A204.1 (cell line): ENCODE measurements around the gene BID.

Experiments used
- FAIRE-seq: peaks from 2 replicates; lab custom pipeline; 2012; peaks lifted over from hg19 to GRCh38; lab: Jason Lieb, UNC

BID gene

DNA sequence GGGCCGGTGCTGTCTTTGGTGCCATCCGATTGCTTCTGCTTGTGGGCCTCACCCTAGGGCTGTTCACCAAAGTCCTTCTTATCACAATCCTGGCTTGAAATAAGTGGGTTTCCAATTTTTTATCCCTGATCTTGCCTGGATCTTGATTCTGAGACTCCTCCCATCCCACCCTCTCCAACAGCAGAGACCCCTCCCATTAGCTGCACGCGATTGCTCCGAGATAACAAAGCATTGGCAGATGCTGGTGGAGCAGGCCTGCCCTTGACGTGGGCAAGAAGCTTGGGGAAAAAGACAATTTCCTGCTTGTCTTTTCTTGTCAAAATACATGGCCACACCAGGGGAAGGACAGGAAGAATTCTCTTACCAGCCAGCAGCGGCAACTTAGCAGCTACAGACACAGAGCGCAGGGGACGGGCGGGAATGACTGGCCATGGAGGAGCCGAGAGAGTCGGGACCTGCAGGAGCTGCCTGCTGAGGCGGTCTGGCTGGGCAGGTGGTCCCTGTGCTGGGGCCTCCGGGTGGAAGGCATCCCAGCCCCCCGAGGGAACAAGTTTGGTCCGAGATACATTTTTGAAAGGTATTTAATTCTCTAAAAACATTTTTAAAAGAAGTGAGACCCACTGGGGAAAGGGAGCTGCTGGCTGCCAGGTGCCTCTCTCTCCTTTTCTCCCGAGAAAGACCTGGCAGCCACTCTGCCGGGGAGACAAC, 9.7 kb upstream of the BID start:
- no peak for FAIRE-seq

GRCh38 chr22:17783312-17783711, 9.0 kb upstream of the BID start:
- FAIRE-seq: no peak

DNA sequence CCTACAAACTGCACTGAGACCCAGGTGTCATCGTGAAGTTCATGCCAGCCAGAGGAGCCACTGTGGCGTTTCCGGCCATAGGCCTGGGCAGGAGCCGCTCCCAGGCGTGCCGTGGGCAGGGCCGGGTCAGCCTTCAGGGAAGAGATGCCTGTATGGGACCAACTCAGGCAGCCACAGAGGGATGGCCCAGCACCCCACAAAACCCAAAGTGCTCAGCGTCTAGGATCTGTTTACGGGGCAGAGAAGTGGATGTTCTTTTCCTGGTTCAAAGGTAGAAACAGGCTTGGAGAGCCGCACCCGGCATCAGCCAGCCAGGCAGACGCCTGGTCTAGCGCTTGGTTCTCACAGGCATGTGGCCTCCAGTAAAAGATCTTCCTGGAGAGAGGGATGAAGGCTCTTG, 8.4 kb upstream of the BID start:
- no peak for FAIRE-seq

DNA sequence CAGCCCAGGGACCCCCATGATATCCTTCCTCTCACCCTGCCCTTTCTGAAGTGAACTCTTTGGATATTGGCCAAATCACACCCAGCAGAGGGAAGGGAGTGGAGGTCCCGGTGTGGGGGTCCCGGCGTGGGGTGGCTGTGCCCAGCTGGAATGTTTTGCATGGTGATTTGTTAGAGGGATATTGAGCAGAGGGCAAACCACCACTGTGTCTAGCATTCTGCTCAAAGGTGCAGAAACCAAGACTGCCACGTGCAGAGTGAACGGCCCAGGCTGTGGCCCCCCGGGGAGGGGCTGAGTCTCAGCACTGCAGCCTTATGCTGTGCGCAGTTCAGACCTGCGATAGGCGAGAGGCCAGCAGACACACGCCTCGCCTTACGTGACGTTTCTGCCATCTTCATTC, 7.9 kb upstream of the BID start:
- FAIRE-seq: no peak

GRCh38 chr22:17781319-17782031, 7.2 kb upstream of the BID start:
- no peak for FAIRE-seq

DNA sequence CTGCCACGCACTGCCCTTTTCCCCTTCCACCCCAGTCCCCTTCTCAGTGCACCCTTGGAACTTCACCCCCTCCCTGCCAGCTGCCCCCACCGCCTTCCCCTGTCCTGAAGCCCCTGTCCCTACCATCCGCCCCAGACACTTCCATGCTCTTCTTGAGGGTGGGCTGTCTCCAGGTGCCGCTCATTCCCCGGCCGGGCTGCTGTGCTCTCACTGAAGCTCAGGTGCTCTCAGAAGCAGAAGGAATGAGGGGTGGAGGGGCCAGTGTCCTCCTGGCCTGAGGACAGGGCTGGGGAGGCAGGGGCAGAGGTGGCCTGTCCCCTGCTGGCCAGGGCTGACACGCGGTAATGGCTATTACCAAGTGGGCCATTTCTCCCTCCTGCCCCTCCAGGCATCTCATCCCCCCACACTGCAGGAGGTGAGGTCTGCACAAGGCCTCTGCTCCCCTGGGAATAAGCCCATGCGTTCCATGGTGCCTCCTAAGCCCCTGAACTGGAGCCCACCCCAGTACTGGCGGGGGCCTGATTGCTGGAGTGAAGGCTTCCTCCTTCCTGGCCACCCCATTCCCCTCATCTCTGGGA, 6.6 kb upstream of the BID start:
- no peak for FAIRE-seq

- FAIRE-seq: no peak
Observed at GRCh38 chr22:17780116-17780740, 6.0 kb upstream of the BID start.

GRCh38 chr22:17779286-17780115, 5.2 kb upstream of the BID start:
- FAIRE-seq: no peak

DNA sequence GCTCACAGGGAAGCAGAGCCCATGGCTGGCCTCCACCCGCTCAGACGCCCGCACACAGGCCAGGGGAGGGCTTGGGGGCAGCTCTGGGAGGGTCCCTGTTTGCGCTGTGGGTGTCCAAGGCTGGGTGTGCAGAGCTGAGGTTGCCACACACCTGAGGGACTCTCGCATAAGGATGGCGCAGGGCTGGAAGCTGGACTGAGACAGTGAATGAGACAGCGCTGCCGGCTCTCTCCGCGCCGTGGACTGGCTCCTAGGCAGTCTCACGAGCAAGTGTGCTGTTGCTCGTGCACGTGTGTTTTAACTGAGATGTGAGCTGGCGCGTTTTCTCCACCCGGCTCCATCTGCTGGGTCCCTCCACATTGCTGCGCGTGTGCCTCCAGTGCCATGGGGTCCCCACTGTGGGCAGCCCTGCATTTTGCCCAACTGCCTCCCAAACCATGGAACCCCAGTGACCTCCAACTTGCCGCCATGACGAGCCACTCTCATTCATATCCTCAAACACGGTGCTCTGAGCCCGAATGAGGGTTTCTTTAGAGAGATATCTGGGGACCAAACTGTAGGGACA, 4.2 kb upstream of the BID start:
- no peak for FAIRE-seq

- FAIRE-seq: no peak
Observed at GRCh38 chr22:17777717-17778044, 3.4 kb upstream of the BID start.

GRCh38 chr22:17777005-17777716, 2.9 kb upstream of the BID start:
- FAIRE-seq: no peak

- FAIRE-seq: no peak
Observed at GRCh38 chr22:17775781-17776465, 1.7 kb upstream of the BID start.

GRCh38 chr22:17774926-17775685, 837 bp upstream of the BID start:
- no peak for FAIRE-seq

DNA sequence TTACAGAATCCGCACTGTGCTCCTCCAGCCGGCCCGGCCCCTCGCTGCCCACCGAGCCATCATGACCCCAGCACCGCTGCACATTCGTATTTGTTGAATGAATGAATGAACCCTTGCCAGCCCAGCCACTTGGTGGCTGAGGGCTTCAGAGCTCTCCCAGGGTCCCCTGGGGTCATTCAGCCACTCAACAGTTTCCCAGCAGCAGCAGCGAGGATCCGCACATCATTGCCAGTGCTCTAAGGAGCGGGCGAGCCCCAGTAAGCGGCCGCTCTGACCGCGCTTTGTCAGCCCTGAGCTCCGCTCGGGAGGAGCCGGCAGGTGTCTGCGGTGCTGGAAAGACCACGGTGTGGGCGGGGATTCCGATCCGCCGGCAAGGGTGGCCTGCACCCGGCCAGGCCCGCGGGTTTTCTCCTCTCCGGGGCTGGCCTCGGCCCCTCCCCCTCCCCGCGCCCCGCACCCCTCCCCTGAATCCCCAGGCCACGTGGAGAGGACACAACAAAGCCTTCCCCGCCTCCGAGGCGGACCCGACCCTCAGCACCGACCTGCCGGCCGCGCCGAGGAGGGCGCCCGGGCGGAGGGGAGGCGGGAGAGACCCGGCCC, 563 bp downstream of the BID start:
- FAIRE-seq: no peak

DNA sequence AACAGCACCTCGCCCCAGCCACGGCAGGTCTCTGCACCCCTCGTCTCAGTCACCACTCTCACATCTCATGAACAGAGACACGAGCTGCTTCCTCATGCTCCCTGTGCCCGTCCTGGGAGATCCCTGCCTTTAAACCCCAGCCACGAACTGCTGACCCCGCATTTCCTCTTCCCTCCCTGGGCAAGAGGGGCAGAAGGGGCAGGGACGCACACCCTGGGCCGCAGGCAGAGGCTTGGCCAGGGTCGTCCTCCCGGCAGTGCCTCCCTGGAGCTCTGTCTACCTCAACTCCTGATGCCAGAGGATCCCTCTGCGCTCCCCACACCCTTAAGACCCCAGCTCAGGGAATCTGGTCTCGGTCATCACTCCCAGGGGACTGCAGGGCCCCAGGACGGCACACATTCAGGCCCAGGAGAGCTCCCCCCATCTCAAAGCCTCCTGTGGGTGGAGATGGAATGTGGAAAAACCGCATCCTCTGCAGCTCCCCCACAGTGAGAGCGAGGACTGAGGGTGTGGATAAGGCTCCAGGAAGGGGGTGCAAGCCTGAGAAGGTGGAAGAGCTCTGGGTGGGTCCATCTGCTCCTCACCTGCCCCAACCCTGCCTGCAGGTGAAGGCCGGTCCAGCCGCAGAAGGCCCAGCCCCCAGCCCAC, 1.2 kb downstream of the BID start:
- no peak for FAIRE-seq

DNA sequence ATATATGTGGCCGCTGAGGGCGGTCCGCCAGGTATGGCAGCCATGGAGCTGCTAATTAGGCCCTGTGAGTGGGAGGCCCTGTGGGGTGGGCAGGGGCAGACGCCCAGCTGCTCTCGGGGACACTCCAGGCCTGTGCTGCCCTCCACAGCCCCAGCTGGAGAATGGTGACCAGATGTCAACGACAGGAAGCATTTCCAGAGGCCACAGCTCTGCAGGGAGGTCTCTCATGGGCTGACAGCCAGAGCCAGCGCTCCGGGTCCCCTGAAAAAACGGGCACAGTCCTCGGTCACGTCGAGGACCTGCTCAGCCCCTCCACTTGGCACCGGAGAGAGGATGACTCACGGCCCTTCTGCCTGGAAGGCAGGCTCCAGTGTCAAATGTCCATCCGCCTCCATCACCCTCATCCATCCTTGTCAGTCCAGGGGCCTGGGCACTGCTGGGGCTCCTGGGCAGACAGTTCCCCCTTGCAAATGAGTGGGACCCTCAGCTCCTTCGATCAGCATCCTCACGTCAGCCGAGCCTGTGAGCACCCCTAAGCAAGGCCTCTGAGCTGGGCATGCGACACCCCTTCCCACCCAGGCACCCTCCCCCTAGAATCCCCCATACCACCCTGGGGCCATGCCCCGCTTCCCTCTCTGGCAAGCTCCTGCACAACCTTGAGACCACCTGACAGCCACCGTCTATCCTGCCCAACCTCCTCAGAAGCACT, 1.9 kb downstream of the BID start:
- no peak for FAIRE-seq

GRCh38 chr22:17770180-17771077, 3.8 kb downstream of the BID start:
- FAIRE-seq: no peak

DNA sequence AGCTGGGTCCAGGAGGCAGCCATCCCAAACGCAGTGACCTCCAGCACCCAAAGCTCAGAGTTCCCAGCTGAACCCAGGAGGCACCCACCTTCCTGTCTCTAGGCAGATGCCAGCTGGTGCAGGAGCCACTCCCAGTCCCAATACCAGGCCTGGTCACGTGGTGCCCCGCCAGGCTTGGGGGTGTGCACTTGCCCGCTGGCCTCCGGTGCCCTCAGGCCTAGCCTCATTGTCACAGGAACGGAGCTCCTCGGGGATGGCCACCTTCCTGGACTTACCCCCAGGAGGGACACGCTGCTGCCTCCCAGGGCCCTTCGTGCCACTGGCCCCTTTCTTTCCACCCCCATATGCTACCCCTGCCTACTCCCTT, 4.6 kb downstream of the BID start:
- no peak for FAIRE-seq
